Activated B cell treated with CpG ODN at 0.5 μM for 24 hours (primary cell): ENCODE results near the gene ORC1. TPM values are rescaled to one million over a fixed set of nuclear protein-coding genes. Genes with fewer than 3 reads are reported as not detected.

Experiments used
- ATAC-seq: fragments of 200-7000 bp; cut with Tn5 transposase; one replicate; pipeline ENCODE4 v1.10.0; 2021; ENCODE audit warnings: low read depth, mild to moderate bottlenecking, moderate library complexity
- CTCF ChIA-PET: fragments of 350-600 bp; sonication (Branson Sonifier 250); formaldehyde crosslinking; loops from one replicate; lab custom pipeline; 2021; ENCODE audit warnings: antibody characterized with exemption; lab: Charles Lee
- POLR2A ChIA-PET: fragments of 350-600 bp; sonication (Branson Sonifier 250); formaldehyde crosslinking; loops from one replicate; lab custom pipeline; 2021; ENCODE audit warnings: antibody characterized with exemption; lab: Charles Lee
- DNase-seq: peaks from one replicate; pipeline ENCODE4 v3.0.0; 2022
- H3K27ac Mint-ChIP-seq: one replicate; pipeline ENCODE4 v1.8.0; 2020; ENCODE audit warnings: mixed read lengths
- H3K27me3 Mint-ChIP-seq: one replicate; pipeline ENCODE4 v1.8.0; 2021; ENCODE audit warnings: mixed read lengths
- H3K36me3 Mint-ChIP-seq: one replicate; pipeline ENCODE4 v1.8.0; 2021; ENCODE audit warnings: low read depth, mixed read lengths
- H3K4me1 Mint-ChIP-seq: one replicate; pipeline ENCODE4 v1.8.0; 2021; ENCODE audit warnings: mixed read lengths
- H3K4me3 Mint-ChIP-seq: one replicate; pipeline ENCODE4 v1.8.0; 2020; ENCODE audit warnings: mild to moderate bottlenecking, mixed read lengths
- H3K9me3 Mint-ChIP-seq: one replicate; pipeline ENCODE4 v1.8.0; 2020; ENCODE audit warnings: mixed read lengths
- CTCF ChIP-seq: fragments of 200-600 bp; IDR thresholded peaks from one replicate; pipeline ENCODE4 v1.8.0; 2022; ENCODE audit warnings: antibody characterized with exemption, mild to moderate bottlenecking
- intact Hi-C: fragments of 100-400 bp; cut with micrococcal nuclease; formaldehyde crosslinking; loops from one replicate; pipeline ENCODE4 v1.15.1; 2024
- total RNA-seq: library from RNA; stranded (reverse); gene quantifications from 2 replicates; pipeline ENCODE4 v1.2.3, GENCODE V29; 2022

Gene ORC1
- total RNA-seq, 1 donor from 2014 or later: 3.2 TPM

- Mint-ChIP-seq H3K9me3 (no peaks in the 10 kb centered on the region), H3K4me1 (no peaks in the 10 kb centered on the region), H3K27ac (no peak overlapping the region), H3K4me3 (no peak overlapping the region), H3K27me3 (no peaks in the 10 kb centered on the region), H3K36me3 (peaks cover 83% of the 10 kb centered on the region)
- DNase-seq (no peak), ATAC-seq (no peak)
- ChIA-PET CTCF (no interaction called here), POLR2A (interaction anchor here (0.6 to 0.7 kb wide), 2 partner anchors 79 to 369 kb away, joined by 3 to 11 read pairs; no protein-coding TSS in a partner anchor)
- intact Hi-C loops: no loop called here
- TF ChIP-seq CTCF: no peak
Measured at GRCh38 chr1:52414942-52415341, 10.7 kb upstream of the ORC1 start.

GRCh38 chr1:52413410-52413989 lies 9.3 kb upstream of the ORC1 start:
- no peak overlapping the region for H3K4me3 Mint-ChIP-seq
- H3K4me1 Mint-ChIP-seq: no peaks in the 10 kb centered on the region

GRCh38 chr1:52404975-52405338 lies 734 bp upstream of the ORC1 start:
- H3K4me3 Mint-ChIP-seq: peak overlapping the region; percentile 99
- peaks cover 44% of the 10 kb centered on the region for H3K36me3 Mint-ChIP-seq
- DNase-seq: no peak
- intact Hi-C loops: loop anchor here (1.0 to 2.0 kb wide), 7 partner anchors 39 to 438 kb away; partner anchors contain the start of genes BTF3L4, CC2D1B and ZYG11B
- POLR2A ChIA-PET: interaction anchor here (0.6 to 2.9 kb wide), 12 partner anchors 8 to 517 kb away, joined by 3 to 34 read pairs (median 5); partner anchors contain the start of genes CC2D1B, ECHDC2, KTI12 and SHISAL2A
- no peaks in the 10 kb centered on the region for H3K9me3 Mint-ChIP-seq
- no peaks in the 10 kb centered on the region for H3K27me3 Mint-ChIP-seq
- H3K27ac Mint-ChIP-seq: peak overlapping the region; percentile 95
- CTCF ChIA-PET: interaction anchor here (1.0 to 2.9 kb wide), 3 partner anchors 30 to 298 kb away, joined by 3 to 10 read pairs (median 3); no protein-coding TSS in a partner anchor
- peaks cover 32% of the 10 kb centered on the region for H3K4me1 Mint-ChIP-seq
- no peak for TF ChIP-seq CTCF
- no peak for ATAC-seq

More at GRCh38 chr1:52413410-52413989, 9.3 kb upstream of the ORC1 start:
- H3K27ac Mint-ChIP-seq: no peak overlapping the region
- H3K9me3 Mint-ChIP-seq: no peaks in the 10 kb centered on the region
- CTCF ChIA-PET: no interaction called here
- no peaks in the 10 kb centered on the region for H3K27me3 Mint-ChIP-seq
- H3K36me3 Mint-ChIP-seq: peaks cover 83% of the 10 kb centered on the region
- no peak for TF ChIP-seq CTCF
- DNase-seq (no peak), ATAC-seq (no peak)
- intact Hi-C loops: no loop called here
- POLR2A ChIA-PET: interaction anchor here (1.3 kb wide), 1 partner anchor 9 kb away, joined by 5 read pairs; the partner anchor contains the start of genes ORC1 and PRPF38A

- peak; percentile 35 for ATAC-seq
- TF ChIP-seq CTCF: no peak
- intact Hi-C loops: loop anchor here (1.0 to 2.0 kb wide), 8 partner anchors 15 to 440 kb away; partner anchors contain the start of genes BTF3L4, CC2D1B and ZYG11B
- POLR2A ChIA-PET: interaction anchor here (0.6 to 2.9 kb wide), 9 partner anchors 9 to 371 kb away, joined by 3 to 34 read pairs (median 8); partner anchors contain the start of genes CC2D1B, KTI12 and TUT4
- DNase-seq: no peak
- Mint-ChIP-seq H3K27me3 (no peaks in the 10 kb centered on the region), H3K36me3 (peaks cover 36% of the 10 kb centered on the region), H3K4me3 (peak overlapping the region; percentile 99), H3K4me1 (peaks cover 32% of the 10 kb centered on the region), H3K9me3 (no peaks in the 10 kb centered on the region), H3K27ac (peak overlapping the region; percentile 95)
- CTCF ChIA-PET: interaction anchor here (2.9 kb wide), 1 partner anchor 282 kb away, joined by 10 read pairs; no protein-coding TSS in a partner anchor
Measured at GRCh38 chr1:52403566-52404115, 582 bp downstream of the ORC1 start.

GRCh38 chr1:52402860-52403240 lies 1.4 kb downstream of the ORC1 start:
- intact Hi-C loops: loop anchor here (2.0 kb wide), 1 partner anchor 14 kb away; no protein-coding TSS in a partner anchor
- DNase-seq: no peak
- Mint-ChIP-seq H3K4me1 (peaks cover 32% of the 10 kb centered on the region), H3K36me3 (peaks cover 31% of the 10 kb centered on the region), H3K27me3 (no peaks in the 10 kb centered on the region), H3K9me3 (no peaks in the 10 kb centered on the region), H3K27ac (no peak overlapping the region), H3K4me3 (peak overlapping the region; percentile 99)
- ATAC-seq: no peak
- POLR2A ChIA-PET: no interaction called here
- TF ChIP-seq CTCF: no peak
- CTCF ChIA-PET: no interaction called here
